Astrocyte of the cerebellum (primary cell): ENCODE data around the gene EPHA8.

Source experiments
- DNase-seq: peaks from one replicate; pipeline ENCODE4 v3.0.0-alpha.2; 2011; ENCODE audit warnings: low read depth
- H3K4me3 ChIP-seq: 2 replicates; pipeline ENCODE4 v1.5.1; 2011; ENCODE audit warnings: mild to moderate bottlenecking, low read depth, low read length, moderate library complexity
- CTCF ChIP-seq: IDR thresholded peaks from 2 replicates; pipeline ENCODE4 v1.5.1; 2012; ENCODE audit warnings: low read length, low read depth, moderate library complexity, mild to moderate bottlenecking; ENCODE audit errors: missing control alignments
- in situ Hi-C: cut with HindIII; loops from 2 replicates; pipeline ENCODE4 v1.10.0; 2017; ENCODE audit warnings: low sequenced_read_pairs

The EPHA8 gene

DNA sequence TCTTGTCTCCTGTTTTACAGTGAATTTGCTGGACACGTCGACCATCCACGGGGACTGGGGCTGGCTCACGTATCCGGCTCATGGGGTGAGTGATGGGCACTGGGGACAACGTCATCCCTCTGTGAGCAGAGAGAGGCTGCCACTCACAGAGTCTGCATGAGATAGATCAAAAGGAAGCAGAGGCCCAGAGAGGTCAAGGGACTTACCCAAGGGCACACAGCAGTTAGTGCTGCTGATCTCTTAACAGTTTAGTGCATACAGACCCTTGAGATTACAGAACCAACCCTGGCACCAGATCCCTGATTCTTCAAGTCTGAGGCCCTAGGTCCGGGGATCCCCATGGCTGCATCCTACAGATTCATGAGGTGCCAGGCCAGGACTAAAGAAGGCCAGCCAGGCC is 6.0 kb downstream of the EPHA8 start:
- in situ Hi-C loops: no loop called here
- no peak for DNase-seq
- no peak overlapping the region for H3K4me3 ChIP-seq
- TF ChIP-seq CTCF: no peak

DNA sequence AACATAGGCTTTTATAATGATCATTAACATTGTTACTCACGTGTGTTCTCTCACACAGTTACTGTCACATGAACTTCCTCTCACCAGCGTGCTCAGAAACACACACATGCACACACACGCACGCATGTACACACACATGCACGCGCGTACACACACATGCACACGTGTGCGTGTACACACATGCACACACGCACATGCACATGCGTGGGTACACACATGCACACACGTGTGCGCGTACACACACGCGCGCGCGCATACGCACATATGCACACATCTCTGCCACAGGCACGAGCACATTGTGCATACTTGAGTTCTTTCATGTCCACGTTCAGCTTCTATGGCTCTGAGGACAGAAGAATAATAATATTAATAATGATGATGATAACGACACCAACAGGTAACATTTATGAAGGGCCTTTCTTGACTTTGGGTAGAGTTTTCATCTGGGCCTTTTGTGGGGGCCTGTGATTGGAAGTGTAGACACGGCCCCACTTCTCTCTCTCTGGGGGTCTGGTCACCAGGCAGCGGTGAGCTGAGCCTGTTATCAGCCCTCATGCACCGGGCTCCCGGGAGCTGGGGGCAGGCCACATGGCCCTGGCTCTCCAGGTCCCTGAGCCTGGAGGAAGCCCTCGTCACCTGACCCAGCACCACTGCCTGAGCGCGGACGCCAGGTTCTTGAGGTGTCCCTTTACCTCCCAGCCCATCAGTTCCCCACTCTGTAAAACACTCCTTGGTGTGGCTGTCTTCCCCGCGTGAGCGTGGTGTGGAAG is 7.0 kb downstream of the EPHA8 start:
- no peak for TF ChIP-seq CTCF
- H3K4me3 ChIP-seq: no peak overlapping the region
- no peak for DNase-seq
- in situ Hi-C loops: no loop called here

DNA sequence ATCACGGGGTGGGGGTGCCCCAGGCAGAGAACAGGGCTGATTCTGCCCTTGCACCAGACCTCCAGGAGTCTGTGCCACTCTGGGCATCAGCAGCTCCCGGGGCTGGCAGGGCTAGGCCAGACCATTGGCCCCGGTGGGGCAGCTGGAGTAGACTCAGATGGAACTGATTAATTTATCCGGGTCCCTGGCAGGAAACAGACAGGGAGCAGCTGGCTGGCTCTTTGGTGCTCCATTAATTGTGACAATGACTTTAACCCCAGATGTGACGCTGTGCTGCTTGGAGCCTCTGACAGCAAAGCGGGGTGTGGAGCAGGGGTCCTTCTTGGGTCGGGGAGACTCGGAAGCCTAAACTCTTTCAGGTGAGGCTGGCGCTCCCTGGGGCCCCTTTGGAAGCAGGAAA is 9.5 kb downstream of the EPHA8 start:
- no peak overlapping the region for H3K4me3 ChIP-seq
- in situ Hi-C loops: no loop called here
- no peak for TF ChIP-seq CTCF
- no peak for DNase-seq

GRCh38 chr1:22573237-22573636 is 9.9 kb downstream of the EPHA8 start:
- no peak for TF ChIP-seq CTCF
- no peak for DNase-seq
- H3K4me3 ChIP-seq: no peak overlapping the region
- in situ Hi-C loops: no loop called here

- DNase-seq: no peak
- H3K4me3 ChIP-seq: no peak overlapping the region
- TF ChIP-seq CTCF: no peak
- in situ Hi-C loops: no loop called here
Observed at GRCh38 chr1:22575532-22576149, 12.4 kb downstream of the EPHA8 start.

DNA sequence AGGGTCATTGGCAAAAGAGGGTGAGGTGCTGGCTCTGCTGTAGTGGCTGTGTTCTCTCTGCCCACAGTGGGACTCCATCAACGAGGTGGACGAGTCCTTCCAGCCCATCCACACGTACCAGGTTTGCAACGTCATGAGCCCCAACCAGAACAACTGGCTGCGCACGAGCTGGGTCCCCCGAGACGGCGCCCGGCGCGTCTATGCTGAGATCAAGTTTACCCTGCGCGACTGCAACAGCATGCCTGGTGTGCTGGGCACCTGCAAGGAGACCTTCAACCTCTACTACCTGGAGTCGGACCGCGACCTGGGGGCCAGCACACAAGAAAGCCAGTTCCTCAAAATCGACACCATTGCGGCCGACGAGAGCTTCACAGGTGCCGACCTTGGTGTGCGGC is 12.9 kb downstream of the EPHA8 start:
- no peak for TF ChIP-seq CTCF
- in situ Hi-C loops: no loop called here
- DNase-seq: no peak

More for the DNA sequence above, 12.9 kb downstream of the EPHA8 start:
- H3K4me3 ChIP-seq: no peak overlapping the region
